HEK293 (cell line): ENCODE data around the gene LRFN2.

Experiments
- ATF2 ChIP-seq: fragments of 450-650 bp; formaldehyde crosslinking; IDR thresholded peaks from 2 replicates; pipeline ENCODE4 v1.5.1; 2016; ENCODE audit warnings: missing biosample characterization, missing genetic modification characterization, low read depth
- CTCF ChIP-seq: fragments of 450-650 bp; formaldehyde crosslinking; IDR thresholded peaks from 2 replicates; pipeline ENCODE4 v1.5.1; 2016; ENCODE audit warnings: missing biosample characterization, missing genetic modification characterization
- HOXA7 ChIP-seq: sonication (generic); formaldehyde crosslinking; IDR thresholded peaks from 2 replicates; pipeline ENCODE4 v1.8.1; 2022; ENCODE audit warnings: missing genetic modification reagents, borderline replicate concordance
- PRDM10 ChIP-seq: fragments of 450-650 bp; formaldehyde crosslinking; IDR thresholded peaks from 2 replicates; pipeline ENCODE4 v1.5.1; 2016; ENCODE audit warnings: missing biosample characterization, missing genetic modification characterization
- REST ChIP-seq: fragments of 450-650 bp; formaldehyde crosslinking; IDR thresholded peaks from 2 replicates; pipeline ENCODE4 v1.5.1; 2016; ENCODE audit warnings: missing biosample characterization, missing genetic modification characterization
- TRIM28 ChIP-seq: IDR thresholded peaks from 2 replicates; pipeline ENCODE4 v1.6.1; 2011; ENCODE audit warnings: low read length, control low read depth, borderline replicate concordance
- ZBTB11 ChIP-seq: fragments of 450-650 bp; formaldehyde crosslinking; conservative IDR thresholded peaks from 2 replicates; pipeline ENCODE4 v1.5.1; 2016; ENCODE audit warnings: low read depth, missing biosample characterization, missing genetic modification characterization
- ZFP3 ChIP-seq: fragments of 450-650 bp; formaldehyde crosslinking; IDR thresholded peaks from 2 replicates; pipeline ENCODE4 v1.5.1; 2016; ENCODE audit warnings: low read depth, missing biosample characterization, missing genetic modification characterization
- ZNF18 ChIP-seq: fragments of 450-650 bp; formaldehyde crosslinking; IDR thresholded peaks from 2 replicates; pipeline ENCODE4 v1.5.1; 2016; ENCODE audit warnings: missing biosample characterization, missing genetic modification characterization
- ZNF23 ChIP-seq: fragments of 450-650 bp; formaldehyde crosslinking; IDR thresholded peaks from 2 replicates; pipeline ENCODE4 v1.5.1; 2016; ENCODE audit warnings: missing biosample characterization, missing genetic modification characterization, borderline replicate concordance
- ZNF580 ChIP-seq: fragments of 450-650 bp; formaldehyde crosslinking; IDR thresholded peaks from 2 replicates; pipeline ENCODE4 v1.5.1; 2016; ENCODE audit warnings: missing biosample characterization, missing genetic modification characterization

GRCh38 chr6:40353967-40354452, 233.2 kb downstream of the LRFN2 start:
- no peak for TF ChIP-seq ZFP3
- TF ChIP-seq CTCF, result no peak
- no peak for TF ChIP-seq REST (tag by site-specific recombination)
- TF ChIP-seq ZNF580 (tag by site-specific recombination), result no peak
- TF ChIP-seq ZNF23 (tag by site-specific recombination), result no peak
- TF ChIP-seq HOXA7 (CRISPR knock-in tag), result no peak
- no peak for TF ChIP-seq ATF2 (tag by site-specific recombination)
- no peak for TF ChIP-seq PRDM10 (tag by site-specific recombination)
- no peak for TF ChIP-seq ZBTB11 (tag by site-specific recombination)
- no peak for TF ChIP-seq ZNF18 (tag by site-specific recombination)
- TF ChIP-seq TRIM28, result no peak
